Adipocyte (in vitro differentiated cells): Measurements from ENCODE around the gene TRIO.
"Not testable (repeated sequence)": the region's sequence is repeated elsewhere in the genome, so short reads cannot be mapped to it uniquely, and the experiment has no call there.

Source experiments
- DNase-seq: peaks from one replicate; pipeline ENCODE4 v3.0.0-alpha.2; 2015; ENCODE audit warnings: low read depth
- H3K27me3 ChIP-seq: replicated peaks from 2 replicates; pipeline ENCODE4 v1.7.0; 2013; ENCODE audit warnings: mild to moderate bottlenecking, low read length, moderate library complexity; ENCODE audit not compliant: control insufficient read depth, insufficient read depth
- H3K36me3 ChIP-seq: 2 replicates; pipeline ENCODE4 v1.7.0; 2013; ENCODE audit warnings: low read length, mild to moderate bottlenecking, moderate library complexity; ENCODE audit not compliant: control insufficient read depth, insufficient read depth, severe bottlenecking
- H3K4me1 ChIP-seq: 2 replicates; pipeline ENCODE4 v1.7.0; 2013; ENCODE audit warnings: mild to moderate bottlenecking, low read length, moderate library complexity; ENCODE audit not compliant: control insufficient read depth, insufficient read depth
- H3K4me3 ChIP-seq: 2 replicates; pipeline ENCODE4 v1.7.0; 2013; ENCODE audit warnings: mild to moderate bottlenecking, low read length, moderate library complexity
- H3K9ac ChIP-seq: 2 replicates; pipeline ENCODE4 v1.7.0; 2013; ENCODE audit warnings: mild to moderate bottlenecking, low read length, moderate library complexity
- H3K9me3 ChIP-seq: 2 replicates; pipeline ENCODE4 v1.7.0; 2013; ENCODE audit warnings: mild to moderate bottlenecking, low read length, moderate library complexity; ENCODE audit not compliant: control insufficient read depth

TRIO gene

DNA sequence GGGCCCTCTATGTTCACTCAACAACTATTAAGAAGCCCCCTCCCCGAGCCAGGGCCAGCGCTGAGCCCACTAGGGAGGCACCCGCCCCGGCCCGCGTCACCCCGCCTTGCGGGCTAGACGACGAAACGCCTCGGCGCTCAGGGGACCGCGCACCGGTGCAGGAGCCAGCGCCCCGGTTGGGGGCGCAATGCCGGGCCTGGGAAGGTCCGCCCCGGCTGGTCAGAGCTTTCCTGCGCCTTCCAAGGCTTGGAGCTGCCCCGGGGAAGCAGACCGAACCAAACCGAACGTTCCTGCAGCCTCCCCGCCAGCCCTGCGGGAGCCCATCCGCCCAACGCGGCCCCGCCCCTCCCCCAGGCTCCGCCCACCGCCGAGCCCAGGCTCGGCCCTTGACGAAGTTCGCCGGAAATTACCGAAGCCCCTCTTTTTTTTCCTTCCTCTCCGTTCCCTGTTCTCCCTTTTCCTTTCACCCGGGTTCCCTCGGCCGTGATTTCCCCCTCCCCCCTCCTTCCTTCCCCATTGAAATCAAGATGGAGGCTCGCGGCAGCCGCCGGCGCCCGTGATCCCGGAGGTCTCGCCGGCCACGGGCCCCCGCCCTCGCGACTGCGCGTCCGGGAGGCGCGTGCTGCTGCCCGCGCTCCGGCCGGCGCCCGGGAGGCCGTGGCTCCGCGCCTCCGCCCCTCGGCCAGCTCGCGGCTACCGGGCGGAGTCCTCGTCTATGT, at the start of gene TRIO:
TRIO (plus strand) TSS at position 516 of the 719 bp plus-strand sequence. CDS start 384 bp downstream, outside the sequence.
- Histone ChIP-seq H3K9me3 (no peaks in the 10 kb centered on the region), H3K36me3 (no peaks in the 10 kb centered on the region), H3K9ac (peak within 1 kb of the TSS; percentile 99), H3K27me3 (no peaks in the 10 kb centered on the region), H3K4me3 (peak within 1 kb of the TSS; percentile 98), H3K4me1 (peaks cover 48% of the 10 kb centered on the region)
- DNase-seq: peak; percentile 97

DNA sequence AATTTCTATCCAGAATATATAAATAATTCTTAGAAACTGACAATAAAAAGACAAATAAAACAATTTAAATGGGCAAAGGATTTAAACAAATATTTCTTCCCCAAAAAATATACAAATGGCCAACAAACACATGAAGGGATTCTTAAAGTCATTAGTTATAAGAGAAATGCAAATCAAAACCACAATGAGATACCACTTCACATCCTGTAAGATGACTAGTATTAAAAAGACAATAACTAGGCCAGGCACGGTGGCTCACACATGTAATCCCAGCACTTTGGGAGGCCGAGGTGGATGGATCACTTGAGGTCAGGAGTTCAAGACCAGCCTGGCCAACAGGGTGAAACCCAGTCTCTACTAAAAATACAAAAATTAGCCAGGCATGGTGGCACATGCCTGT, 45.8 kb upstream of the TRIO start:
- DNase-seq, H3K9ac ChIP-seq, H3K9me3 ChIP-seq, H3K36me3 ChIP-seq, H3K27me3 ChIP-seq: not testable (repeated sequence)
- Histone ChIP-seq H3K4me3 (peak overlapping the region; percentile 18), H3K4me1 (peaks cover 20% of the 10 kb centered on the region)

DNA sequence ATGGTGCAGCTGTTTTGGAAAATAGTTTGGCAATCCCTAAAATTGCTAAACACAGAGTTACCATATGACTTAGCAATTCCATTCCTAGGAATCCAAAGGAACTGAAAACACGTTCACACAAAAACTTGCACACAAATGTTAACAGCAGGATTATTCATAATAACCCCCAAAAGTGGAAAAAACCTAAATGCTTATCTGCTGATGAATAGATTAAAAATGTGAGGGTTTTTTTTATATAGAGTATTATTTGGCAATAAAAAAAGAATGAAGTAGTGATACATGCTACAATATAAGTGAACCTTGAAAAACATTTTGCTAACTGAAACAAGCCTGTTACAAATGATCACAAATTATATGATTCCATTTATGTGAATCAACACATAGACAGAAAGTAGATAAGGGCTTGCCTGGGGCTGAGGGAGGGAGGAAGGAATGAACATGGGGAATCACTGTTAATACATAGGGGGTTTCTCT, 45.1 kb upstream of the TRIO start:
- Histone ChIP-seq H3K36me3 (no peaks in the 10 kb centered on the region), H3K4me3 (peak overlapping the region; percentile 4), H3K9ac (peak overlapping the region; percentile 55), H3K4me1 (peaks cover 23% of the 10 kb centered on the region), H3K9me3 (peaks cover 5% of the 10 kb centered on the region), H3K27me3 (no peaks in the 10 kb centered on the region)
- peak; percentile 82 for DNase-seq

DNA sequence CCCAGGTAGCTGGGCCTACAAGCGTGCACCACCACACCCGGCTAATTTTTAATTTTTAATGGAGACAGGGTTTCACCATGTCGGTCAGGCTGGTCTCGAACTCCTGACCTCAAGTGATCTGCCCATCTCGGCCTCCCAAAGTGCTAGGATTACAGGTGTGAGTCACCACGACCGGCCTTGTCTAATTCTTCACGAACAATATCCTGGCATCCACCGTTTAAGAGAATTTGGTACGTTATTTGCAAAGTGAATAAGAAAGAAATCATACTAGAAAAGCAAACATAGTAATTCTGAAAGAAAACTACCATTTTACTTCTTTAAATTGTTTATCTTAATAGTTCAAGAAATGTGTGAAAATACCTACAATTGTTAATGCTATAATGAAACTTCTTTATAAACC, 42.9 kb upstream of the TRIO start:
- Histone ChIP-seq H3K36me3 (no peaks in the 10 kb centered on the region), H3K4me3 (no peak overlapping the region), H3K4me1 (peaks cover 27% of the 10 kb centered on the region), H3K9ac (no peak overlapping the region), H3K9me3 (peaks cover 10% of the 10 kb centered on the region), H3K27me3 (no peaks in the 10 kb centered on the region)
- DNase-seq: no peak

DNA sequence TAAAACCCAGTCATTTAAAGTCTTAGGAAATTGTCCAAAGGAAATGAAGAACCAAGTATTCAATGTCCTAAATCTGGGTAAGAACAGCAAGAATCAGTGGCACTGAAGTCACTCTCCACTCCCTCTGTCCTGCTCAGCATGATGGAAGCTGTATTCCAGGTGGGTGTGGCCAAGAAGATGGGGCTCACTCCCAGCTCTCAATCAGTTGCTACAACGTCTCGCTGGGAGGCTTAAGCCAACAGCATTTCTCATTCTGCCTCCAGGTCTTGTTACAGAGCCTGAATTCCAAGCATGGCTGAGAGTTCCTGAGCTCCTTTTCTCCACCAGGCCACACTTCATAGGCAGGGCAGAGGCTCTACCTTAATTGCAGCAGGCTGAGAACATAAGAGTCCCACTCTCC, 41.2 kb upstream of the TRIO start:
- peak; percentile 33 for DNase-seq
- Histone ChIP-seq H3K9ac (peak overlapping the region; percentile 43), H3K9me3 (peaks cover 8% of the 10 kb centered on the region), H3K36me3 (no peaks in the 10 kb centered on the region), H3K4me3 (no peak overlapping the region), H3K4me1 (peaks cover 38% of the 10 kb centered on the region), H3K27me3 (no peaks in the 10 kb centered on the region)

DNA sequence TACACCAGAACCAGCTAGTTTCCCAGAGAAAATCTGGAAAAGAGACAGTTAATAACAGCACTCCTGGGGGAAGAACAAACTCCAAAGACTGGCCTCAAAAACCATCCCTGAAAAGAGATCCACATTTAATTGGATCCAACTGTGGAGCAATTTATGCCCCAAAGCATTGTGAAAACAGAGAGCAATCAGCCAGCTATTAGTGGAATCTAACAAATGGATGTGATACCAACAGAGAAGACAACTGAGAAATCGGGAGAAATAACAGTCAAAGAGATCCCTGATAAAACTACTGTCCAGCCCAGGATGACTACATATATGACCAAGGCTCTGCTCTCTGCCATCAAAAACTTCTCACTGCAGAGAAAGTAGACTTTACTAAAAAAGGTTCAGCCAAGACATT, 40.5 kb upstream of the TRIO start:
- Histone ChIP-seq H3K4me1 (peaks cover 33% of the 10 kb centered on the region), H3K27me3 (no peaks in the 10 kb centered on the region), H3K36me3 (no peaks in the 10 kb centered on the region), H3K9me3 (peaks cover 6% of the 10 kb centered on the region), H3K9ac (peak overlapping the region; percentile 43), H3K4me3 (no peak overlapping the region)
- DNase-seq: peak; percentile 22

DNA sequence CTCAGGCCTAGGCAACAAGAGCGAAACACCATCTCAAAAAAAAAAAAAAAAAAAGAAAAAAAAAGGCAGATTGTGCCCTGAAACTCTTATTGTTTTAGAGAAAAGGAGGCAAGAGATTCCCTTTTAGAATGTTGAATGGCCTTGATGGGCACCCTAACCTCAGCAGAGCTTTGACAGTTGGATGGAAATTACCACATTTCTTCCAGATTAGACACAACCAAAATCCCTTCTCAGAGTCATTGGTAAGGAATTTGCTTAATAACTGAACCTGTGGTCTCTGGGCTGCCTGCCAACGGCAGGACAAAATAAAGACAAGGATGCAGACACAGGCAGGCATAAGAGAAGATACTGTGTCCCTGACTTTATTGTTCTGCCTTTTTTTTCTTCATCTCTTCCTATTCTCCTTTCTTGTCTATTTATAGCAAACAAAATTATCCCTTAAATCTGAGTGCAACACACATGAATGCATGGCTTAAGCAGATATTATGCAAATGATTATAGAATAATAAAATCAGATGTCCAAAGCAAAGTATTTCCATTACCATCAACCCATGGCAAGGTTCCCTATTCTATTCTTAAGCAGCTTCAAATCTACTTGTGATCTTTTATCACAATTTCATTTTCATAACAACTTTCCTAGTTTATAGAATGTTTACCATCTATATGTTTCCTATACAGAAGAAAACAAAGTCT, 37.3 kb upstream of the TRIO start:
- Histone ChIP-seq H3K27me3 (no peaks in the 10 kb centered on the region), H3K9ac (peak overlapping the region; percentile 40), H3K9me3 (peaks cover 6% of the 10 kb centered on the region), H3K4me3 (no peak overlapping the region), H3K36me3 (no peaks in the 10 kb centered on the region), H3K4me1 (peaks cover 49% of the 10 kb centered on the region)
- DNase-seq: peak; percentile 81

DNA sequence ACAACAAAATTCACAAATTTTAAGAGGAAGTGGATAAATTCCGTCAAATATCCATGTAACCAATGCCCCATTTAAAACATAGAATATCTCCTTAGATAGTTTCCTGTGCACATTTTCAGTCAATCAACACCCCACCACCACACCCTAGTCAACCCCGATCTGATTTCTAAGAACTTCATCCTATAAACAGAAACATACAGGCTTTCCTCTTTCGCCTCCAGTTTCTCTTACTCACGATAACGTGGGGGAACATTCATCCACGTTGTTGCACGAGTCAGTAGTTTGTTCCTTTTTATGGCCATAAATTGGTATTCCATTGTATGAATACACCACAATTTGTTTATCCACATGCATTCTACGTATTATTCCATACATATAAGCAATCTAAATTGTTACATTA, 35.6 kb upstream of the TRIO start:
- H3K4me1 ChIP-seq: peaks cover 41% of the 10 kb centered on the region
- no peak overlapping the region for H3K4me3 ChIP-seq
- H3K36me3 ChIP-seq: no peaks in the 10 kb centered on the region
- H3K9me3 ChIP-seq: peaks cover 14% of the 10 kb centered on the region
- H3K27me3 ChIP-seq: no peaks in the 10 kb centered on the region
- no peak for DNase-seq
- H3K9ac ChIP-seq: peak overlapping the region; percentile 2

DNA sequence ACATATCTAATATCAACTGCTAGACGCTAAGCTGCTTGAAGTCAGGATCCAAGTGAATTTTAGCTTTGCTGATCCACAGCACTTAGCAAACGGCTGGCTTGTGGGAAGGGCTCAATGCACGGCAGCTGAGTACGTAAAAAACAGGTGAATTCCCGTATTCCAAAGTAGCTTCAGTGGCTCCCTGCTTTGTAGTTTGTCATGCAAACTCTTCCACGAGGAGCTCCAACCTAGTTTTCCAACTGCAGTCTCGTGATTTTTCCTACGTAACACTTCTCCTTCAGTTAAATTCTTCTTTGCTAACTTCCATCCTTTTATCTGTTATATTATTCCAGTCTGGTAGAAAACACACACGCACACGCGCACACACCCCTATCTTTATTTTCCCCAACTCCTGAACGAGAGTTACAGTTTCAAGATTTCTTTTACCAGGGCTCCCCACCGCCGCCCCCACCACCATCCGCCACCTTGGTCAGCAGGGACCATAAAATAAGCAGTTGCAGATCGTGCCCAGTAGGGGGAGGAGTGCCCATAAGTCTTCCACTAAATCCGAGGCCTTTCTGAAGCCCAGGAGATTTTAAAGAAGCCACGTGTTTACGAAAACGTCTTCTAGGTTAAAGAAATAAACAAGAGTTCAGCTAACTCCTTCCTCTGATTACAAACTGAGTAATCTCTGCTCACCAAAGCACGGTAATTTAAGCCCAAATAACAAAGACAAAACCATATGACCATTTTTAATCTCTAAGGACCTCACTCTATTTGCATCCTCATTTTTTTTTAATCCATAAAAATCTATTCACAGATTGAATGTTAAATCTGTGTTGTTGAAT, 34.8 kb upstream of the TRIO start:
- Histone ChIP-seq H3K36me3 (no peaks in the 10 kb centered on the region), H3K4me3 (peak overlapping the region; percentile 77), H3K9ac (peak overlapping the region; percentile 81), H3K27me3 (no peaks in the 10 kb centered on the region), H3K9me3 (peaks cover 10% of the 10 kb centered on the region), H3K4me1 (peaks cover 39% of the 10 kb centered on the region)
- peak; percentile 69 for DNase-seq

DNA sequence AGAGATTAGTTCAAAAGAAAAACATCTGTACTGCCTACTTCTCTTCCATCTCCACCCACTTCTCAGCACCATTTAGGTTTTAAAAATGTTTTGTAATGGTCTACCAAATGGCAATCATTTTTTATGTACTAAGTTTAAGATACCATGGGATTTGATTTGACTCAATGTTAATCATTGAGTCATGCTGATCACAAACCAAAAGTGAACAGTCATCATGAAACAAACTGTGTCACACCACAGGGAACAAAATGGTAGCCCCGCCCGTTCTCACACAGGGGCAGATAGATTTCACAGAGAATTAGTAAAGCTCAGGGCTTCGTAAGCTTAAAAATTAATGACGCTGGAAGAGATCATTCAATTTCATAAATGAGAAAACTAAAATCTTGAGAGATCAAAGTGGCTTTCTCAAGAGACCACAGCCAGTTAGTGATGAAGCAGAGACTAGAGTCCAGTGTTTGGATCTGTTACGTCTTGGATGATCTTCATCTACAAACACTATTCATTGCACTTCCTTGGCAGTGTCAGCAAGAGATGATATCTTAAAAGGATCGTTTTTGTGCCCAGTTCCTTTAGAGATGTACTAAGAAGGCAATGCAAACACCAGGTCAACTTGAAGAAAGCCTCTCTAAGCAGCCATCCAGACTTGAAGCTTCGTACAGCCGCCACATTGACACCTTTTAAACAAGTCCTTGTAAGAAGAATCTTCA, 33.9 kb upstream of the TRIO start:
- Histone ChIP-seq H3K4me3 (peak overlapping the region; percentile 77), H3K27me3 (no peaks in the 10 kb centered on the region), H3K9ac (peak overlapping the region; percentile 81), H3K4me1 (peaks cover 39% of the 10 kb centered on the region), H3K9me3 (peaks cover 9% of the 10 kb centered on the region), H3K36me3 (no peaks in the 10 kb centered on the region)
- DNase-seq: peak; percentile 37
